Trophoblast cell (in vitro differentiated cells and primary cell): ENCODE data around the gene BRF1.

Experiments used
- DNase-seq, 2 donors: peaks; one replicate each; pipeline ENCODE4 v3.0.0-alpha.2; 2016
- H2AFZ ChIP-seq: 2 replicates; pipeline ENCODE4 v1.6.1; 2013; ENCODE audit warnings: low read length, moderate library complexity, mild to moderate bottlenecking; ENCODE audit not compliant: insufficient read depth, poor library complexity
- H2AK5ac ChIP-seq: 2 replicates; pipeline ENCODE4 v1.6.1; 2013; ENCODE audit warnings: mild to moderate bottlenecking, low read length
- H2BK120ac ChIP-seq: 2 replicates; pipeline ENCODE4 v1.6.1; 2013; ENCODE audit warnings: low read length, mild to moderate bottlenecking, moderate library complexity; ENCODE audit not compliant: insufficient read depth, poor library complexity
- H2BK12ac ChIP-seq: 2 replicates; pipeline ENCODE4 v1.6.1; 2013; ENCODE audit warnings: mild to moderate bottlenecking, low read length, moderate library complexity
- H2BK5ac ChIP-seq: 2 replicates; pipeline ENCODE4 v1.6.1; 2013; ENCODE audit warnings: low read length, low read depth, moderate library complexity, mild to moderate bottlenecking; ENCODE audit not compliant: poor library complexity
- H3K14ac ChIP-seq: 2 replicates; pipeline ENCODE4 v1.6.1; 2013; ENCODE audit warnings: mild to moderate bottlenecking, low read length
- H3K18ac ChIP-seq: 2 replicates; pipeline ENCODE4 v1.6.1; 2013; ENCODE audit warnings: mild to moderate bottlenecking, low read length
- H3K23ac ChIP-seq: 2 replicates; pipeline ENCODE4 v1.6.1; 2013; ENCODE audit warnings: low read length
- H3K27ac ChIP-seq: 2 replicates; pipeline ENCODE4 v1.5.1; 2013; ENCODE audit warnings: low read depth, mild to moderate bottlenecking, inconsistent platforms, low read length, moderate library complexity
- H3K27me3 ChIP-seq: 2 replicates; pipeline ENCODE4 v1.6.1; 2013; ENCODE audit warnings: inconsistent platforms, mild to moderate bottlenecking, low read length, moderate library complexity; ENCODE audit not compliant: insufficient read depth
- H3K36me3 ChIP-seq, 2 experiments: 1 replicate in 1 of 2; 2 replicates in 1 of 2; pipeline ENCODE4 v1.6.1; 2013; ENCODE audit warnings: low read length in 2 of 2, mild to moderate bottlenecking in 2 of 2, moderate library complexity in 1 of 2; ENCODE audit not compliant: insufficient read depth in 2 of 2, control insufficient read depth in 1 of 2
- H3K4ac ChIP-seq: 2 replicates; pipeline ENCODE4 v1.6.1; 2013; ENCODE audit warnings: low read depth, mild to moderate bottlenecking, low read length, moderate library complexity
- H3K4me1 ChIP-seq, 2 experiments: 1 replicate in 1 of 2; 2 replicates in 1 of 2; pipeline ENCODE4 v1.6.1; 2013; ENCODE audit warnings: low read length in 2 of 2, mild to moderate bottlenecking in 2 of 2, moderate library complexity in 1 of 2; ENCODE audit not compliant: insufficient read depth in 2 of 2, control insufficient read depth in 1 of 2
- H3K4me2 ChIP-seq: 2 replicates; pipeline ENCODE4 v1.6.1; 2013; ENCODE audit warnings: inconsistent platforms, mild to moderate bottlenecking, low read length, moderate library complexity
- H3K4me3 ChIP-seq: 2 replicates; pipeline ENCODE4 v1.5.1; 2013; ENCODE audit warnings: mild to moderate bottlenecking, low read depth, low read length, inconsistent platforms
- H3K79me1 ChIP-seq: one replicate; pipeline ENCODE4 v1.6.1; 2013; ENCODE audit warnings: low read length
- H3K79me2 ChIP-seq: 2 replicates; pipeline ENCODE4 v1.6.1; 2013; ENCODE audit warnings: low read length, mild to moderate bottlenecking; ENCODE audit not compliant: control insufficient read depth, insufficient read depth, poor library complexity
- H3K9ac ChIP-seq: 2 replicates; pipeline ENCODE4 v1.6.1; 2013; ENCODE audit warnings: mild to moderate bottlenecking, low read length
- H3K9me3 ChIP-seq: 2 replicates; pipeline ENCODE4 v1.6.1; 2013; ENCODE audit warnings: low read depth, mild to moderate bottlenecking, control low read depth, inconsistent platforms, low read length; ENCODE audit not compliant: insufficient read depth
- H4K12ac ChIP-seq: 2 replicates; pipeline ENCODE4 v1.6.1; 2013; ENCODE audit warnings: low read depth, mild to moderate bottlenecking, low read length, moderate library complexity
- H4K8ac ChIP-seq: 2 replicates; pipeline ENCODE4 v1.6.1; 2013; ENCODE audit warnings: low read depth, mild to moderate bottlenecking, low read length, moderate library complexity
- H4K91ac ChIP-seq: one replicate; pipeline ENCODE4 v1.6.1; 2013; ENCODE audit warnings: low read depth, mild to moderate bottlenecking, low read length, moderate library complexity
- WGBS: extraction: QIAGEN DNeasy Blood & Tissue Kit; methylation state at CpG from one replicate; pipeline ENCODE4 v1.1.7; 2013; ENCODE audit warnings: missing lambda C conversion rate; ENCODE audit not compliant: insufficient read length, insufficient coverage; ENCODE audit errors: extremely low coverage; 5-methylcytosine and 5-hydroxymethylcytosine counted together

Gene BRF1

DNA sequence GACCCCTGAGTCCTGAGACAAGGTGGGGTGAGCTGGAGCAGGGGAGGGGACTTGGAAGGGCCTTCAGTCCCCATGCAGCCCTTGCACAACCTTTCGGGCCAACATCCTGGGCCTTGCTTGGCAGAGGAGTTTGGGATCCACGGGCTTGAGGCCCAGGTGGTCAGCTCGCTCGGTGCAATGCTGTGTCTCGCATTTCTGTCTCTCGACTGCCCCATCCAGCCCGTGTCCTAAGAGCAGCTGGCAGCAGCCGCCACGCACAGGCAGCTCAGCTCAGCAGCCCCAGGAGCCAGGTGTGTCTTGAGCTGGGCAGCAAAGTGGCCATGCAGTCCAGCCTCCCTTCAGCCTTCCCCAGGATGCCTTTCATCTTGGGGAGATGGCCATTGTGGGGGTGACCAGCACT lies 24.5 kb upstream of the BRF1 start:
- Histone ChIP-seq H3K27ac (no peak overlapping the region), H2BK12ac (no peak overlapping the region), H3K9ac (no peak overlapping the region), H3K79me2 (no peaks in the 10 kb centered on the region), H2BK120ac (no peak overlapping the region), H2AK5ac (no peak overlapping the region), H4K91ac (no peak overlapping the region), H3K14ac (no peak overlapping the region), H3K23ac (no peak overlapping the region), H3K4me3 (no peak overlapping the region), H4K8ac (no peak overlapping the region), H2AFZ (no peak overlapping the region), H3K4ac (no peak overlapping the region), H3K4me1 (peaks cover 0 to 5% of the 10 kb centered on the region in 2 experiments), H3K18ac (no peak overlapping the region), H3K9me3 (peaks cover 1% of the 10 kb centered on the region), H3K79me1 (no peaks in the 10 kb centered on the region), H3K36me3 (no peaks in the 10 kb centered on the region), H2BK5ac (no peak overlapping the region), H3K27me3 (no peaks in the 10 kb centered on the region), H3K4me2 (no peak overlapping the region), H4K12ac (no peak overlapping the region)
- WGBS: no CpG with 5 or more reads among the region's 9 CpGs
- no peak for DNase-seq

DNA sequence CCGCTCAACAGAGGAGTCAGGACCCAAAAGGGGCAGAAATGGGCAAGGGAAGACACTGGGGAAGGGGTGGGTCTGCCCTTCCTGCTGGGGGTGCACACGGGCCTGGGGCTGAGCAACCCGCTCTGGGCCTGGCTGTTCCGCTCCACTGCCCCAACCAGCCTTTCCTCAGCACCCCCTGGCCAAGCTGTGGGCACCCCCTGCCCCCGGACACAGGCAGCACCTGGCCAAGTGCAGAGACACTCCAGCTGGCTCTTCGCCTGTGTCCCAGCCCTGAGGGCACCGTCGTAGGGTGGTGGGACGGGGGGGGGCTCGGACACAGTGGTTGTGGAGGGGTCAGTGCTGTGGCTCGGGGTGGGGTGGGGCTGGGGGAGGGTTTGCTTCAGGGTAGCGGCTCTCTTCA lies 24.1 kb upstream of the BRF1 start:
- Histone ChIP-seq H4K12ac (no peak overlapping the region), H3K36me3 (no peaks in the 10 kb centered on the region), H2BK12ac (no peak overlapping the region), H2AK5ac (no peak overlapping the region), H4K8ac (no peak overlapping the region), H3K4me2 (no peak overlapping the region), H3K27ac (no peak overlapping the region), H3K27me3 (no peaks in the 10 kb centered on the region), H2BK5ac (no peak overlapping the region), H3K79me1 (no peaks in the 10 kb centered on the region), H3K18ac (no peak overlapping the region), H3K79me2 (no peaks in the 10 kb centered on the region), H3K9me3 (peaks cover 1% of the 10 kb centered on the region), H2AFZ (no peak overlapping the region), H3K9ac (no peak overlapping the region), H2BK120ac (no peak overlapping the region), H3K4ac (no peak overlapping the region), H3K14ac (no peak overlapping the region), H4K91ac (no peak overlapping the region), H3K23ac (no peak overlapping the region), H3K4me3 (no peak overlapping the region), H3K4me1 (peaks cover 0 to 5% of the 10 kb centered on the region in 2 experiments)
- DNase-seq: no peak
- WGBS: no CpG with 5 or more reads among the region's 12 CpGs

DNA sequence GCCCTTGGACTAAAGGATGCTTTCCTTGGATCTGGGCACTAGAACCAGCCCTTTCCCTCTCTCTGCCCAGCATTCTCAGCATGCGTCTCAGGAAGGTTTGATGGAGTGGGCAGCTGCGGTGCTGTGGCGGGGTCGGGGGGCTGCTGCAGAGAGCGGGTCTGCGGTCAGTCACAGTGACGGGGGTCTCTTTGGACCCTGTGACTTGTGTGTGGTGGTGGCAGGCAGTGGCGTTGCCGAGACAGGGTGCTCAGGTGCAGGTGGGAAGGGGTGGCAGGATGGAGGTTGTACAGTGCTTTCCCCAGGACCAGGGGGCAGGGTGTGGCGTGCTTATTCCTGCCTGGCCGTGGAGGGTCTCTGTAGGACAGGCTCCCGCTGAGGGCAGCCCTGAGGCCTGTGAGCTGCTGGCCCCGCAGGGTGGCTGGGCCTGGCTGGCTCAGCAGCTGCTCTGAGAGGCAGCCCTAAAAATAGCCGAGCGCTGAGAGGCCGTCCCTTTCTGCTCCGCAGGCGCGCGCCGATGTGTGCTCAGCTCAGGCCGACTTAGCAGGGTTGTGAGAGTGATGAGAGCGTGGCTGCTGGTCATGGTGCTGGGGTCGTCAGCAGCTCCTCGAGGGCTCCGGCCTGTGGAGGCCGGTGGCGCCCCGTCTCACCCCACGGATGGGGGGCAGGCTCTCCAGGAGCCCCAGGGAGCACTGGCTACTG lies 23.4 kb upstream of the BRF1 start:
- Histone ChIP-seq H3K27me3 (no peaks in the 10 kb centered on the region), H3K27ac (no peak overlapping the region), H2AK5ac (no peak overlapping the region), H3K9me3 (peaks cover 1% of the 10 kb centered on the region), H3K79me2 (no peaks in the 10 kb centered on the region), H4K12ac (no peak overlapping the region), H3K79me1 (no peaks in the 10 kb centered on the region), H3K23ac (no peak overlapping the region), H3K4ac (no peak overlapping the region), H2AFZ (no peak overlapping the region), H4K91ac (no peak overlapping the region), H3K4me3 (no peak overlapping the region), H3K36me3 (no peaks in the 10 kb centered on the region), H4K8ac (no peak overlapping the region), H3K4me2 (no peak overlapping the region), H3K4me1 (peaks cover 0 to 5% of the 10 kb centered on the region in 2 experiments), H2BK120ac (no peak overlapping the region), H3K9ac (no peak overlapping the region), H2BK12ac (no peak overlapping the region), H2BK5ac (no peak overlapping the region), H3K14ac (no peak overlapping the region), H3K18ac (no peak overlapping the region)
- no CpG with 5 or more reads among the region's 30 CpGs for WGBS
- no peak for DNase-seq

DNA sequence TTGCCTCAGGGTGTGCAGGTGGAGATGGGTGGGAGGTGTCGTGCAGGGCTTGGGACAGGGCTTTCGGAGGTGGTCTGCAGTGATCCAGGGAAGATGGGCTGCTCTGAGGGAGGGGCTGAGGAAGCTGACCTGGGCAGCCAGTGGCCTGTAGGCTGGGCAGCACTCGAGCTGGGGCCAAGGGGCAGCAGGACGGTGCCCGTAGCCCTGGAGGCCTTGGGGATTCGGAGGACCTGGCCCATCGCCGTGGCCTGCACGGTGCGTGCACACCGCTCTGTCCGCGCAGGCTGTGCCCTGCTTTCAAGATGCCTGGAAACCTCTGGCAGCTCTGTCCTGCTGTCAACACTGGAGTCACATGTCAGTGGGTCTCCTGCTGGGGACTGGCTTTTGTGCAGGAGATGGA lies 22.9 kb upstream of the BRF1 start:
- H3K79me2 ChIP-seq: no peaks in the 10 kb centered on the region
- H3K14ac ChIP-seq: no peak overlapping the region
- H2BK5ac ChIP-seq: no peak overlapping the region
- peaks cover 1% of the 10 kb centered on the region for H3K9me3 ChIP-seq
- no peak overlapping the region for H3K27ac ChIP-seq
- H2BK120ac ChIP-seq: no peak overlapping the region
- H3K36me3 ChIP-seq: no peaks in the 10 kb centered on the region
- no peak overlapping the region for H3K9ac ChIP-seq
- no peak overlapping the region for H4K12ac ChIP-seq
- H2AK5ac ChIP-seq: no peak overlapping the region
- H3K4me1 ChIP-seq: peaks cover 0 to 5% of the 10 kb centered on the region in 2 experiments
- H3K18ac ChIP-seq: no peak overlapping the region
- no peaks in the 10 kb centered on the region for H3K27me3 ChIP-seq
- no peak overlapping the region for H2AFZ ChIP-seq
- no peak overlapping the region for H4K91ac ChIP-seq
- no peak overlapping the region for H2BK12ac ChIP-seq
- no peak for DNase-seq
- no peak overlapping the region for H3K4me3 ChIP-seq
- no peak overlapping the region for H3K4me2 ChIP-seq
- no CpG with 5 or more reads among the region's 13 CpGs for WGBS
- H4K8ac ChIP-seq: no peak overlapping the region
- no peak overlapping the region for H3K23ac ChIP-seq
- no peaks in the 10 kb centered on the region for H3K79me1 ChIP-seq
- H3K4ac ChIP-seq: no peak overlapping the region
